ENCODE results near the gene KLHL40. TPM values are rescaled to one million over a fixed set of nuclear protein-coding genes. Genes with fewer than 3 reads are reported as not detected.
A peak's percentile ranks its signal among the peaks of the same experiment; 100 is the strongest.

KLHL40 gene
- total and polyA plus RNA-seq, 11 donors: 0.19 to 6.8 (median 0.73) TPM; not detected in 1

GRCh38 chr3:42731476-42732195 is 46.3 kb downstream of the KLHL40 start:
- H3K27ac ChIP-seq: peak overlapping the region in 7 of 12 donors; percentile 9 to 89 (median 74)
- DNase-seq: no peak

DNA sequence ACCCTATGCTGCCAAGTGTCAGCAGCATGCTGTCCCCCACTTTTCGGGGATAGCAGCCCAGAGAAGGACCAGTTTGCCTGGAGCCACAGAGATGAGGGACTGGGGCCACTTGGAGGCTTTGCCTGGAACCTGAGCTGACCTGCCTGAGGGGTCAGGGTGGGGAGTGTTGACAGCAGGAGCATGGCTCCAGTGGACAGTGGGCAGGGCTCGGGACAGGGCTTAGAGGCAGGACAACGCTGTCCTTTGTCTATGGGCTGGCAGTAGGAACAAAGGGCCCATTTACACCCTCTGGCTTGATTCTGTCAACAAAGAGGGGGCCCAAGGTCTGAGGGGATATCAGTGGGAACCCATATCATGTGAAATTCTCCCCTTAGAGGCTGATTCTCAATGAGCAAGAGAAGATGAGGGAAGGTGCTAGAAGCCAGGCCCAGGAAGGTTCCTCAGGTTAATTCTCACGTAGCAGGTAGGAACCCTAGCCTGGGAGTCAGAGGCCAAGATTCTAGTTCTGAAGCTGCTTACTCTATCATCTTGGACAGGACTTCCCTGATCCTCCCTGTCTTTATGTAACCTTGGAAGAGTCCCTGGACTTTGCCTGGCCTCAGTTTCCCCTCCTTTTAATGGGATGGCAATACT is 47.0 kb downstream of the KLHL40 start:
- peaks cover 0 to 39% (median 14%) of the 10 kb centered on the region in 12 donors for H3K4me1 ChIP-seq
- no peaks in the 10 kb centered on the region for H3K27me3 ChIP-seq
- peak in 1 of 5 donors; percentile 28 for DNase-seq
- ATAC-seq: no peak
- no peaks in the 10 kb centered on the region for H3K36me3 ChIP-seq
- intact Hi-C loops (cut with DNase I): no loop called here
- H3K9me3 ChIP-seq: peaks cover 0 to 6% (median 0%) of the 10 kb centered on the region in 12 donors
- no peak overlapping the region for H3K4me3 ChIP-seq
- TF ChIP-seq CTCF (IDR thresholded peaks at IDR 0.05): no peak
- TF ChIP-seq POLR2A (IDR thresholded peaks at IDR 0.05): no peak
- 59 to 75% (median 63%) methylated on average over 3 to 4 of the region's 4 CpGs for WGBS, 4 donors
- peak overlapping the region in 6 of 12 donors; percentile 9 to 89 (median 74) for H3K27ac ChIP-seq

More at GRCh38 chr3:42731476-42732195, 46.3 kb downstream of the KLHL40 start:
- Histone ChIP-seq H3K4me1 (peaks cover 0 to 37% (median 14%) of the 10 kb centered on the region in 12 donors), H3K27me3 (no peaks in the 10 kb centered on the region), H3K4me3 (no peak overlapping the region), H3K9me3 (peaks cover 0 to 6% (median 0%) of the 10 kb centered on the region in 12 donors), H3K36me3 (no peaks in the 10 kb centered on the region)
- TF ChIP-seq CTCF (IDR thresholded peaks at IDR 0.05): no peak
- TF ChIP-seq POLR2A (IDR thresholded peaks at IDR 0.05): no peak
- WGBS, 4 donors: 84 to 86% (median 84%) methylated on average over 6 of the region's 6 CpGs
- intact Hi-C loops (cut with DNase I): no loop called here
- no peak for ATAC-seq

DNA sequence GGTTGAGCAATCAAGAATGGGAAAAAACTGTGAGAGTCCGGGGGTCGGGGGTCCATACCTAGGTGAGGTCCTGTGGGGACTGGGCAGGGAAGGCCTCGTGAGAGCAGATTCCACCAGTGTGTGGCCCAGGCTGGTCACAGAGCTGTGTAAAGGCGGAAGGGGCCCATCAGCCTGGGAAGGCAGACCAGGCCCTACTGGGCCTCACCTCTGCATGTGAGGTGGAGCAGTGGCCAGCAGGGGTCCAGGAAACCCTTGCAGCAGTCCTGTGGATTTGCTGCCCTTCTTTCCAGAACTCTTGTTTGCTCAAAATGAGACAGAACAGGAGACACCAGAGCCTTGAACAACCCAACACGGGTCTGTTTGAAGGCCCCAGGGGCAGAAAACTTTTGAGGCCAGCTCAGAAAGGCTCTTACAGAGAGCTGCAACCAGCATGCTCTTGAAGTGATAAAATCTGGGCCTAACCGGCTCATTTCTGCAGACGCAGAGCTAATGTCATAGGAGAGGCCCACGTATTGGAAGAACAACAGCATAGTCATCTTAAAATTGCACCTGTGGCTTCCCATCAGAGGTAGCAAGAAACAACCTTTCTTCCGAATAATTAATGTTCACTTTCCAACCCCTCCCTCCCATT is 47.6 kb downstream of the KLHL40 start:
- Histone ChIP-seq H3K9me3 (peaks cover 0 to 6% (median 0%) of the 10 kb centered on the region in 12 donors), H3K36me3 (no peaks in the 10 kb centered on the region), H3K27me3 (no peaks in the 10 kb centered on the region), H3K27ac (peak overlapping the region in 3 of 12 donors; percentile 9 to 89 (median 75)), H3K4me3 (no peak overlapping the region), H3K4me1 (peaks cover 0 to 33% (median 12%) of the 10 kb centered on the region in 12 donors)
- ATAC-seq (no peak), DNase-seq (peak in 1 of 5 donors; percentile 33)
- 85 to 88% (median 87%) methylated on average over 9 of the region's 9 CpGs for WGBS, 4 donors
- intact Hi-C loops (cut with DNase I): no loop called here
- TF ChIP-seq CTCF (IDR thresholded peaks at IDR 0.05) (peak in 2 of 12 donors; percentile 7 to 10), POLR2A (IDR thresholded peaks at IDR 0.05) (no peak)

All from heart left ventricle (tissue), 16 donors.